ENCODE results near the gene ZDHHC7. TPM values are rescaled to one million over a fixed set of nuclear protein-coding genes. Genes with fewer than 3 reads are reported as not detected.

Gene ZDHHC7
- total RNA-seq, 1 experiment from 2014 or later = 39.9 TPM

DNA sequence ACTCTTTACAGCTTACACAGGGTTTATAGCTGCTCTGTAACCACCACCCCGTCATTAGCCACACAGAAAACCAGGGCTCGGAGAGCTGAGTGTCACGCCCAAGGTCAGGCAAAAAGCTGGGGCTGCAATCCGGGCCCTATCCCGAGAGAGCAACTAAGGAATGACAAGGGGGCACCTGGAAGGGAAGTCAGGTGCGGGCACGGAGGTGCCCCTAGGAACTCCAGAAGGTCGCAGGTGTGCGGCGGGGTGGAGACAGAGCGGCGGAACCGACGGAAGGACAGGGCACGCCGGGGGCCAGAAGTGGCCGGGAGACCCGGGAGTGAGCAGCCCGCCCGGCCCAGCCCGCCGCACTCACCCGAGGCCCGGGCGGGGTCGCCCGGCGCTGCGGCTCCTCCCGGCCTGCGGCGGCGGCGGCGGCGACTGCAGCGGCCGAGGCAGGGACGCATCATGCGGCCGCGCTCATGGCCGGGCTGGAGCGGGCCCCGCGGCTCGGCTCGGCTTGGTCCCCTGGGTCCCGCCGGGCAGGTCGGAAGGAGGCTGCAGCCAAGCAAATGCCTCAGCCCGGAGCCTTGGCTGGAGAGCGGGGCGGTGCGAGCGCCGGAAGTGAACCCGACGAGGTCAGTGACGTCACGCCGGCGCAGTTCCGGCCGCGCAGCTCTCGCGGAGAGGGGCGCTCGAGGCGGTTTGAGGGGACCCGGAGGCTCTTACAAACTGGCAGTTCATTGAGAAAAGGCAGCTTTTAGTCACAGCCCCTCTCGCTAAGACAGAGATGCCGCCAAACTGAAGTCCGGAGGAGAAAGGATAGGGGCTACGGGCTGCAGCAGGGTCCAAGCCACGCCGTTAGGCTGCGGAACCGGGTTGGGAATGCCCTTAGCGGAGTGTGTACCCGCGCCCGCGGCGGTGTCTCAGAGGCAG lies at the start of gene ZDHHC7 (continued):
- TF ChIP-seq EZH2 (IDR thresholded peaks at IDR 0.05) (no peak), SIN3A (IDR thresholded peaks at IDR 0.05; ENCODE audit: low read depth) (peak; percentile 92), JUND (IDR thresholded peaks at IDR 0.05) (no peak), EZH2phosphoT487 (IDR thresholded peaks at IDR 0.05; ENCODE audit: borderline replicate concordance) (no peak)
- TF ChIP-seq, protein P1, sequence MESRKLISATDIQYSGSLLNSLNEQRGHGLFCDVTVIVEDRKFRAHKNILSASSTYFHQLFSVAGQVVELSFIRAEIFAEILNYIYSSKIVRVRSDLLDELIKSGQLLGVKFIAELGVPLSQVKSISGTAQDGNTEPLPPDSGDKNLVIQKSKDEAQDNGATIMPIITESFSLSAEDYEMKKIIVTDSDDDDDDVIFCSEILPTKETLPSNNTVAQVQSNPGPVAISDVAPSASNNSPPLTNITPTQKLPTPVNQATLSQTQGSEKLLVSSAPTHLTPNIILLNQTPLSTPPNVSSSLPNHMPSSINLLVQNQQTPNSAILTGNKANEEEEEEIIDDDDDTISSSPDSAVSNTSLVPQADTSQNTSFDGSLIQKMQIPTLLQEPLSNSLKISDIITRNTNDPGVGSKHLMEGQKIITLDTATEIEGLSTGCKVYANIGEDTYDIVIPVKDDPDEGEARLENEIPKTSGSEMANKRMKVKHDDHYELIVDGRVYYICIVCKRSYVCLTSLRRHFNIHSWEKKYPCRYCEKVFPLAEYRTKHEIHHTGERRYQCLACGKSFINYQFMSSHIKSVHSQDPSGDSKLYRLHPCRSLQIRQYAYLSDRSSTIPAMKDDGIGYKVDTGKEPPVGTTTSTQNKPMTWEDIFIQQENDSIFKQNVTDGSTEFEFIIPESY (IDR thresholded peaks at IDR 0.05; ENCODE audit: extremely low read depth, insufficient replicate concordance, low read length) = peak; percentile 78
- TF ChIP-seq, protein P2, sequence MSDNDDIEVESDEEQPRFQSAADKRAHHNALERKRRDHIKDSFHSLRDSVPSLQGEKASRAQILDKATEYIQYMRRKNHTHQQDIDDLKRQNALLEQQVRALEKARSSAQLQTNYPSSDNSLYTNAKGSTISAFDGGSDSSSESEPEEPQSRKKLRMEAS (IDR thresholded peaks at IDR 0.05) = peak; percentile 81; the same call in 1 of the 2 replicates

DNA sequence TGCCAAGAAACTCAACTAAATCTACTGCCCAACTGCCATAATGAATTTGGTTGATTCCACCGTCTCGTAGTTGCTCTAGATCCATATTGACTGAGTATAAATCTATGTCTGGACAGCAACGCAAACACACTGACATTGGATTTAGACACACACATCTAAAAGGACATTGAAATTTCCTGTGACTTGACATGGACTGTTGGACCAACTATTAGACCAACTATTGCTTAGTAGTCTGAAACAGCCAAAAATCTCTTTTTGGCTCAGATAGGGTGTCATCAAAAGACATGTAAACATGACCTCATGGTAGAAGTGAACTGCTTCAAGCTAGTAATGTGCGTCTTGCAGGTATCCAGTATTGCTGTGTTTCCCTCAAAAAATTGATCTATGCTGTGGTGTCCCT lies 47.6 kb upstream of the ZDHHC7 start:
- ATAC-seq (no peak), DNase-seq (ENCODE audit: low read depth, low spot score) (no peak)
- intact Hi-C loops (cut with micrococcal nuclease) = no loop called here
- Histone ChIP-seq H3K9me3 (ENCODE audit: control insufficient read depth in 1 of 2, insufficient read depth in 1 of 2, low read depth in 1 of 2, low read length in 2 of 2) (no peaks in the 10 kb centered on the region), H3K9me2 (ENCODE audit: insufficient read depth) (no peaks in the 10 kb centered on the region), H3K36me3 (ENCODE audit: control insufficient read depth in 1 of 2, insufficient read depth in 2 of 2, low read length in 2 of 2) (no peaks in the 10 kb centered on the region), H3K4me3 (replicated peaks in 1 of 2; ENCODE audit: low read depth in 1 of 2, low read length in 2 of 2) (no peak overlapping the region), H2AFZ (ENCODE audit: low read depth, low read length, poor library complexity, severe bottlenecking) (no peak overlapping the region), H3K9ac (ENCODE audit: low read length) (no peak overlapping the region), H3K4me1 (ENCODE audit: control insufficient read depth in 1 of 2, insufficient read depth in 2 of 2, low read length in 2 of 2) (peaks cover 2 to 20% of the 10 kb centered on the region in 2 experiments; a peak in 2 of 4 replicates), H3K27ac (ENCODE audit: low read depth, low read length) (no peak overlapping the region), H4K20me1 (ENCODE audit: insufficient read depth) (no peaks in the 10 kb centered on the region), H3K79me2 (ENCODE audit: insufficient read depth, low read length) (no peaks in the 10 kb centered on the region), H3K4me2 (ENCODE audit: low read length) (no peak overlapping the region), H3K27me3 (ENCODE audit: insufficient read depth, low read length) (no peaks in the 10 kb centered on the region)
- ChIA-PET POLR2A (no interaction called here), RAD21 (ENCODE audit: low non-redundant PET in 1 of 2, low total read pairs in 2 of 2, uncharacterized antibody in 2 of 2, unreplicated experiment in 2 of 2) (no interaction called here), CTCF (no interaction called here)
- BruUV-seq (replicated peaks) = no TSS peak
- no peak for TF ChIP-seq EGR1 (IDR thresholded peaks at IDR 0.05; ENCODE audit: low read depth)
- TF ChIP-seq, protein P3, sequence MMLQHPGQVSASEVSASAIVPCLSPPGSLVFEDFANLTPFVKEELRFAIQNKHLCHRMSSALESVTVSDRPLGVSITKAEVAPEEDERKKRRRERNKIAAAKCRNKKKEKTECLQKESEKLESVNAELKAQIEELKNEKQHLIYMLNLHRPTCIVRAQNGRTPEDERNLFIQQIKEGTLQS (IDR thresholded peaks at IDR 0.05) = no peak
- TF ChIP-seq, protein P2 (IDR thresholded peaks at IDR 0.05) = no peak
